Activated CD4-positive, alpha-beta T cell treated with anti-CD3 and anti-CD28 coated beads, Interleukin-10, Interleukin-2, amounts not matched to agents 100 ng/mL and 50 ng/mL, durations not matched to agents 16 hours and 8 hours (primary cell): ENCODE measurements around the gene DRD5.
"Not testable (repeated sequence)": the region's sequence is repeated elsewhere in the genome, so short reads cannot be mapped to it uniquely, and the experiment has no call there.

Experiments
- DNase-seq: peaks from one replicate; pipeline ENCODE4 v3.0.0-alpha.2; 2020

Gene DRD5

GRCh38 chr4:9781343-9782135, at the start of gene DRD5:
DRD5 (plus strand) TSS chr4:9781634; CDS start chr4:9782030, 396 bp downstream.
- no peak for DNase-seq

GRCh38 chr4:9732256-9732655, 49.2 kb upstream of the DRD5 start:
- not testable (repeated sequence) for DNase-seq

- DNase-seq: no peak
Observed at GRCh38 chr4:9735515-9735914, 45.9 kb upstream of the DRD5 start.

- not testable (repeated sequence) for DNase-seq
Observed at GRCh38 chr4:9737280-9737679, 44.2 kb upstream of the DRD5 start.

- not testable (repeated sequence) for DNase-seq
Observed at GRCh38 chr4:9743789-9744188, 37.6 kb upstream of the DRD5 start.

GRCh38 chr4:9745782-9746181, 35.7 kb upstream of the DRD5 start:
- no peak for DNase-seq

- DNase-seq: no peak
Observed at GRCh38 chr4:9758641-9759317, 22.7 kb upstream of the DRD5 start.

GRCh38 chr4:9762823-9763475, 18.5 kb upstream of the DRD5 start:
- peak; percentile 77 for DNase-seq

GRCh38 chr4:9764155-9764696, 17.2 kb upstream of the DRD5 start:
- no peak for DNase-seq

GRCh38 chr4:9765091-9765490, 16.3 kb upstream of the DRD5 start:
- peak; percentile 33 for DNase-seq

GRCh38 chr4:9769321-9769720, 12.1 kb upstream of the DRD5 start:
- DNase-seq: no peak

- DNase-seq: peak; percentile 22
Observed at GRCh38 chr4:9771034-9771433, 10.4 kb upstream of the DRD5 start.

- DNase-seq: no peak
Observed at GRCh38 chr4:9773471-9773870, 8.0 kb upstream of the DRD5 start.

- DNase-seq: no peak
Observed at GRCh38 chr4:9782136-9782436, 652 bp downstream of the DRD5 start.

GRCh38 chr4:9785891-9786290, 4.5 kb downstream of the DRD5 start:
- DNase-seq: not testable (repeated sequence)

- no peak for DNase-seq
Observed at GRCh38 chr4:9792381-9792780, 10.9 kb downstream of the DRD5 start.

- not testable (repeated sequence) for DNase-seq
Observed at GRCh38 chr4:9796641-9797040, 15.2 kb downstream of the DRD5 start.

GRCh38 chr4:9800848-9801247, 19.4 kb downstream of the DRD5 start:
- no peak for DNase-seq

- DNase-seq: no peak
Observed at GRCh38 chr4:9804918-9805317, 23.5 kb downstream of the DRD5 start.

GRCh38 chr4:9808077-9808476, 26.6 kb downstream of the DRD5 start:
- DNase-seq: no peak

- no peak for DNase-seq
Observed at GRCh38 chr4:9811806-9812205, 30.4 kb downstream of the DRD5 start.

GRCh38 chr4:9812501-9813340, 31.3 kb downstream of the DRD5 start:
- peak; percentile 59 for DNase-seq

- DNase-seq: peak; percentile 1
Observed at GRCh38 chr4:9816285-9816684, 34.9 kb downstream of the DRD5 start.
